GM12878 (cell line): ENCODE results near the gene TPPP.
"Not testable (repeated sequence)": the region's sequence is repeated elsewhere in the genome, so short reads cannot be mapped to it uniquely, and the experiment has no call there.

ENCODE experiments used
- CHD2 ChIP-seq: IDR thresholded peaks from 2 replicates; pipeline ENCODE4 v1.6.1; 2011; ENCODE audit warnings: low read depth, low read length, improper control_type of control experiment, borderline replicate concordance
- CREM ChIP-seq: IDR thresholded peaks from 2 replicates; pipeline ENCODE4 v1.6.1; 2014; ENCODE audit warnings: antibody characterized with exemption, low read depth
- CTCF ChIP-seq, 3 experiments: IDR thresholded peaks in 2 of 3; conservative IDR thresholded peaks in 1 of 3; 2 replicates each; pipeline ENCODE4 v1.5.1; 2011; ENCODE audit warnings: low read depth in 3 of 3, low read length in 3 of 3, mild to moderate bottlenecking in 3 of 3, control low read depth in 2 of 3, moderate library complexity in 2 of 3, inconsistent platforms in 1 of 3, mixed read lengths in 1 of 3; ENCODE audit not compliant: control insufficient read depth in 2 of 3, insufficient read depth in 1 of 3; ENCODE audit errors: extremely low read depth in 1 of 3
- EGR1 ChIP-seq, 2 experiments: IDR thresholded peaks; 1 replicate in 1 of 2; 2 replicates in 1 of 2; pipeline ENCODE4 v1.6.1; 2011 to 2012; ENCODE audit warnings: low read depth in 2 of 2, low read length in 2 of 2, borderline replicate concordance in 1 of 2, mild to moderate bottlenecking in 1 of 2, moderate library complexity in 1 of 2
- EP300 ChIP-seq, 2 experiments: fragments of 150-350 bp in 1 of 2; IDR thresholded peaks; 2 replicates each; pipeline ENCODE4 v1.6.1; 2011 to 2012; ENCODE audit warnings: low read depth in 2 of 2, low read length in 2 of 2, borderline replicate concordance in 1 of 2, improper control_type of control experiment in 1 of 2, inconsistent platforms in 1 of 2; ENCODE audit not compliant: control insufficient read depth in 1 of 2
- ZBED1 ChIP-seq: IDR thresholded peaks from 2 replicates; pipeline ENCODE4 v1.6.1; 2016; ENCODE audit warnings: borderline replicate concordance

- not testable (repeated sequence) for TF ChIP-seq CTCF (IDR thresholded peaks at IDR 0.05 in 2 of 3, conservative IDR thresholded peaks at IDR 0.05 in 1 of 3; ENCODE audit: control insufficient read depth in 2 of 3, extremely low read depth in 1 of 3, insufficient read depth in 1 of 3, low read depth in 3 of 3, low read length in 3 of 3); CREM; ZBED1; EP300 (IDR thresholded peaks at IDR 0.05; ENCODE audit: borderline replicate concordance in 1 of 2, control insufficient read depth in 1 of 2, low read depth in 2 of 2, low read length in 2 of 2); EGR1 (IDR thresholded peaks at IDR 0.05; ENCODE audit: borderline replicate concordance in 1 of 2, low read depth in 2 of 2, low read length in 2 of 2); CHD2
Observed at GRCh38 chr5:690293-690692, 2.9 kb downstream of the TPPP start.
